GM23338 (cell line): ENCODE data around the gene CYTH1. TPM values are rescaled to one million over a fixed set of nuclear protein-coding genes. Genes with fewer than 3 reads are reported as not detected.

Source experiments
- ATAC-seq: fragments of 200-7000 bp; cut with Tn5 transposase; 3 replicates; pipeline ENCODE4 v1.9.1; 2020
- DNase-seq: peaks from one replicate; pipeline ENCODE4 v3.0.0-alpha.2; 2015; ENCODE audit warnings: low spot score
- H2AFZ ChIP-seq: fragments of 200-600 bp; sonication (generic); 2 replicates; pipeline ENCODE4 v1.8.0; 2016; ENCODE audit warnings: antibody characterized with exemption, mild to moderate bottlenecking, moderate library complexity
- H3F3A ChIP-seq: fragments of 200-600 bp; sonication (generic); replicated peaks from 2 replicates; pipeline ENCODE4 v1.8.0; 2017; ENCODE audit warnings: antibody characterized with exemption, mixed run types, low read depth
- H3K27ac ChIP-seq: fragments of 200-600 bp; sonication (generic); 2 replicates; pipeline ENCODE4 v1.6.1; 2016; ENCODE audit warnings: low read depth
- H3K27me3 ChIP-seq: fragments of 200-600 bp; sonication (generic); 2 replicates; pipeline ENCODE4 v1.8.0; 2016; ENCODE audit warnings: mild to moderate bottlenecking, mixed run types, moderate library complexity; ENCODE audit not compliant: insufficient read depth
- H3K36me3 ChIP-seq: fragments of 200-600 bp; sonication (generic); 2 replicates; pipeline ENCODE4 v1.8.0; 2016; ENCODE audit warnings: mild to moderate bottlenecking; ENCODE audit not compliant: insufficient read depth
- H3K4me1 ChIP-seq: fragments of 200-600 bp; sonication (generic); 2 replicates; pipeline ENCODE4 v1.8.0; 2016; ENCODE audit warnings: mild to moderate bottlenecking, moderate library complexity; ENCODE audit not compliant: insufficient read depth
- H3K4me2 ChIP-seq: fragments of 200-600 bp; sonication (generic); 2 replicates; pipeline ENCODE4 v1.7.1; 2017; ENCODE audit warnings: mixed run types
- H3K4me3 ChIP-seq: fragments of 200-600 bp; sonication (generic); 2 replicates; pipeline ENCODE4 v1.6.1; 2016; ENCODE audit warnings: mixed run types
- H3K79me2 ChIP-seq: fragments of 200-600 bp; sonication (generic); replicated peaks from 2 replicates; pipeline ENCODE4 v1.8.0; 2017; ENCODE audit warnings: mild to moderate bottlenecking; ENCODE audit not compliant: insufficient read depth
- H3K9me2 ChIP-seq: fragments of 200-600 bp; sonication (generic); 2 replicates; pipeline ENCODE4 v1.8.0; 2017; ENCODE audit not compliant: insufficient read depth
- H4K20me1 ChIP-seq: fragments of 200-600 bp; sonication (generic); replicated peaks from 2 replicates; pipeline ENCODE4 v1.8.0; 2017; ENCODE audit warnings: mild to moderate bottlenecking; ENCODE audit not compliant: insufficient read depth
- H3K27ac Mint-ChIP-seq: 2 replicates; pipeline ENCODE4 v1.8.0; 2020; ENCODE audit warnings: inconsistent platforms, mild to moderate bottlenecking, moderate library complexity, mixed read lengths
- H3K27me3 Mint-ChIP-seq: 3 replicates; pipeline ENCODE4 v1.8.0; 2022; ENCODE audit warnings: low read depth, mild to moderate bottlenecking, moderate library complexity, mixed read lengths, inconsistent platforms; ENCODE audit not compliant: insufficient read depth, poor library complexity
- H3K36me3 Mint-ChIP-seq: 3 replicates; pipeline ENCODE4 v1.8.0; 2021; ENCODE audit warnings: low read depth, mild to moderate bottlenecking, inconsistent platforms, moderate library complexity, mixed read lengths
- H3K4me1 Mint-ChIP-seq: 3 replicates; pipeline ENCODE4 v1.8.0; 2020; ENCODE audit warnings: mild to moderate bottlenecking, inconsistent platforms, mixed read lengths
- H3K4me3 Mint-ChIP-seq: 3 replicates; pipeline ENCODE4 v1.8.0; 2021; ENCODE audit warnings: moderate library complexity, mild to moderate bottlenecking, inconsistent platforms, mixed read lengths
- H3K9me3 Mint-ChIP-seq: 3 replicates; pipeline ENCODE4 v1.8.0; 2020; ENCODE audit warnings: moderate library complexity, mild to moderate bottlenecking, inconsistent platforms, mixed read lengths
- CREB1 ChIP-seq: fragments of 250-450 bp; sonication (Bioruptor Pico); IDR thresholded peaks from 2 replicates; pipeline ENCODE4 v1.5.0; 2020; ENCODE audit warnings: low read depth, mild to moderate bottlenecking, moderate library complexity
- EZH2 ChIP-seq: fragments of 200-600 bp; sonication (generic); IDR thresholded peaks from one replicate; pipeline ENCODE4 v1.8.0; 2017; ENCODE audit warnings: antibody characterized with exemption, mild to moderate bottlenecking, low read depth; ENCODE audit not compliant: unreplicated experiment
- JUNB ChIP-seq: IDR thresholded peaks from one replicate; pipeline ENCODE4 v1.6.1; 2016; ENCODE audit warnings: antibody characterized with exemption; ENCODE audit not compliant: unreplicated experiment
- POLR2AphosphoS5 ChIP-seq: IDR thresholded peaks from 2 replicates; pipeline ENCODE4 v1.6.1; 2016; ENCODE audit warnings: antibody characterized with exemption, low read depth
- STAT1 ChIP-seq: IDR thresholded peaks from one replicate; pipeline ENCODE4 v1.6.1; 2016; ENCODE audit warnings: antibody characterized with exemption; ENCODE audit not compliant: unreplicated experiment
- ZNF114 ChIP-seq: fragments of 250-450 bp; sonication (Bioruptor Pico); IDR thresholded peaks from 2 replicates; pipeline ENCODE4 v1.5.0; 2020; ENCODE audit warnings: mild to moderate bottlenecking, moderate library complexity
- polyA plus RNA-seq: library from polyadenylated mRNA; unstranded; fragments of >200 nt; fragmentation: Nextera tagmentation; extraction: Ambion mirVana; gene quantifications from 2 replicates; pipeline ENCODE4 v1.2.1, GENCODE V29; 2016
- total RNA-seq: library from RNA; depleted of rRNA; stranded (reverse); fragments of >200 nt; shearing (Covaris generic); gene quantifications from 2 replicates; pipeline ENCODE4 v1.2.3, GENCODE V29; 2014
- TF ChIP-seq, protein P1 (sequence below): IDR thresholded peaks from one replicate; pipeline ENCODE4 v1.6.1; 2018; ENCODE audit warnings: antibody characterized with exemption; ENCODE audit not compliant: unreplicated experiment
- TF ChIP-seq, protein P2 (sequence below): IDR thresholded peaks from 2 replicates; pipeline ENCODE4 v1.6.1; 2016; ENCODE audit warnings: antibody characterized with exemption

The CYTH1 gene
- total and polyA plus RNA-seq, 2 experiments from 2014 or later: 13.8 to 14.5 TPM

DNA sequence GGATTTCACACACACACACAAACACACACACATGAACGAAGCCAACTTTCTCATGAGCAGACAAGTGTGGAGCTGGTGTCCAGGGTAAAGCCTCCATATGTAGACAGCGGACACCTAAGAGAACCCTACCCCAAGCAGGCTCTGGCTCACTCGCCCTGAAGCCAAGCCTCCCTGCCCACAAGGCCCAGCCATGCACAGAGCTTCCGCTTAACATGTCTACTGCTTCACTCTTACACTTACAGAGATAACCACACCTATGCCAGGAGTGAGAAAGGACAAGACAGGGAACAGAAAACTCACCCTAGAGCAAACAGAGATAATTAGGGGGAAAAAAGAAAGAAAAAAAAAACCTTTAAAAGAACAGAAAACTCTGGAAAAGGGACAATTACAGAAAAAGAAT lies 67.5 kb downstream of the CYTH1 start (continued):
- TF ChIP-seq, protein P1, sequence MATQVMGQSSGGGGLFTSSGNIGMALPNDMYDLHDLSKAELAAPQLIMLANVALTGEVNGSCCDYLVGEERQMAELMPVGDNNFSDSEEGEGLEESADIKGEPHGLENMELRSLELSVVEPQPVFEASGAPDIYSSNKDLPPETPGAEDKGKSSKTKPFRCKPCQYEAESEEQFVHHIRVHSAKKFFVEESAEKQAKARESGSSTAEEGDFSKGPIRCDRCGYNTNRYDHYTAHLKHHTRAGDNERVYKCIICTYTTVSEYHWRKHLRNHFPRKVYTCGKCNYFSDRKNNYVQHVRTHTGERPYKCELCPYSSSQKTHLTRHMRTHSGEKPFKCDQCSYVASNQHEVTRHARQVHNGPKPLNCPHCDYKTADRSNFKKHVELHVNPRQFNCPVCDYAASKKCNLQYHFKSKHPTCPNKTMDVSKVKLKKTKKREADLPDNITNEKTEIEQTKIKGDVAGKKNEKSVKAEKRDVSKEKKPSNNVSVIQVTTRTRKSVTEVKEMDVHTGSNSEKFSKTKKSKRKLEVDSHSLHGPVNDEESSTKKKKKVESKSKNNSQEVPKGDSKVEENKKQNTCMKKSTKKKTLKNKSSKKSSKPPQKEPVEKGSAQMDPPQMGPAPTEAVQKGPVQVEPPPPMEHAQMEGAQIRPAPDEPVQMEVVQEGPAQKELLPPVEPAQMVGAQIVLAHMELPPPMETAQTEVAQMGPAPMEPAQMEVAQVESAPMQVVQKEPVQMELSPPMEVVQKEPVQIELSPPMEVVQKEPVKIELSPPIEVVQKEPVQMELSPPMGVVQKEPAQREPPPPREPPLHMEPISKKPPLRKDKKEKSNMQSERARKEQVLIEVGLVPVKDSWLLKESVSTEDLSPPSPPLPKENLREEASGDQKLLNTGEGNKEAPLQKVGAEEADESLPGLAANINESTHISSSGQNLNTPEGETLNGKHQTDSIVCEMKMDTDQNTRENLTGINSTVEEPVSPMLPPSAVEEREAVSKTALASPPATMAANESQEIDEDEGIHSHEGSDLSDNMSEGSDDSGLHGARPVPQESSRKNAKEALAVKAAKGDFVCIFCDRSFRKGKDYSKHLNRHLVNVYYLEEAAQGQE: no peak
- TF ChIP-seq CREB1 (no peak), STAT1 (no peak), JUNB (no peak), EZH2 (no peak), ZNF114 (CRISPR knock-in tag) (no peak)
- TF ChIP-seq, protein P2, sequence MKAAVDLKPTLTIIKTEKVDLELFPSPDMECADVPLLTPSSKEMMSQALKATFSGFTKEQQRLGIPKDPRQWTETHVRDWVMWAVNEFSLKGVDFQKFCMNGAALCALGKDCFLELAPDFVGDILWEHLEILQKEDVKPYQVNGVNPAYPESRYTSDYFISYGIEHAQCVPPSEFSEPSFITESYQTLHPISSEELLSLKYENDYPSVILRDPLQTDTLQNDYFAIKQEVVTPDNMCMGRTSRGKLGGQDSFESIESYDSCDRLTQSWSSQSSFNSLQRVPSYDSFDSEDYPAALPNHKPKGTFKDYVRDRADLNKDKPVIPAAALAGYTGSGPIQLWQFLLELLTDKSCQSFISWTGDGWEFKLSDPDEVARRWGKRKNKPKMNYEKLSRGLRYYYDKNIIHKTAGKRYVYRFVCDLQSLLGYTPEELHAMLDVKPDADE: no peak

DNA sequence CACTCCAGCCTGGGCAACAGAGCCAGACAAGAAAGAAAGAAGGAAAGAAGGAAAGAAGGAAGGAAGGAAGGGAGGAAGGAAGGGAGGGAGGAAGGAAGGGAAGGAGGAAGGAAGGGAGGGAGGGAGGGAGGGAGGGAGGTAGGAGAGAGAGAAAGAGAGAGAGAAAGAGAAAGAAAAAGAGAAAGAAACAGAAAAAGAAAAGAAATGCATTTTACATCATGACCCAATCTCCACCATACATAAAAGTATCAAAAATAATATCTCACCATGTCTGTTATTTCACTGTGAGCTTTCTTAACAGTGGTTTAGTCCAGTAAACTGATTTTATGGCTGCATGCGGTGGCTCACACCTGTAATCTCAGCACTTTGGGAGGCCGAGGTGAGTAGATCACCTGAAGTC lies 70.0 kb downstream of the CYTH1 start:
- H3F3A ChIP-seq: no peaks in the 10 kb centered on the region
- ATAC-seq (no peak), DNase-seq (no peak)
- H3K27me3 ChIP-seq: no peaks in the 10 kb centered on the region
- H3K36me3 Mint-ChIP-seq: peaks cover 2% of the 10 kb centered on the region; the same call in 1 of the 3 replicates
- H3K4me3 Mint-ChIP-seq: no peak overlapping the region
- H3K9me2 ChIP-seq: no peaks in the 10 kb centered on the region
- no peak overlapping the region for H3K4me2 ChIP-seq
- no peak overlapping the region for H3K27ac ChIP-seq
- no peak overlapping the region for H3K27ac Mint-ChIP-seq
- no peaks in the 10 kb centered on the region; the same call in none of the 2 replicates for H4K20me1 ChIP-seq
- no peak overlapping the region for H2AFZ ChIP-seq
- H3K36me3 ChIP-seq: no peaks in the 10 kb centered on the region
- H3K4me3 ChIP-seq: no peak overlapping the region
- peaks cover 18% of the 10 kb centered on the region for H3K79me2 ChIP-seq
- peaks cover 2% of the 10 kb centered on the region for H3K27me3 Mint-ChIP-seq
- H3K9me3 Mint-ChIP-seq: no peaks in the 10 kb centered on the region
- H3K4me1 ChIP-seq: peaks cover 7% of the 10 kb centered on the region
- H3K4me1 Mint-ChIP-seq: peaks cover 21% of the 10 kb centered on the region
- TF ChIP-seq JUNB: no peak
- TF ChIP-seq STAT1: no peak
- TF ChIP-seq, protein P1: no peak
- no peak for TF ChIP-seq ZNF114 (CRISPR knock-in tag)
- TF ChIP-seq, protein P2: no peak
- TF ChIP-seq CREB1: no peak
- TF ChIP-seq POLR2AphosphoS5: no peak
